T-helper 17 cell (primary cell): Measurements from ENCODE around the gene RNF181. TPM values are rescaled to one million over a fixed set of nuclear protein-coding genes. Genes with fewer than 3 reads are reported as not detected.
"Not testable (repeated sequence)": the region's sequence is repeated elsewhere in the genome, so short reads cannot be mapped to it uniquely, and the experiment has no call there.

ENCODE experiments used
- ATAC-seq: fragments of 150-1000 bp; cut with Tn5 transposase; 2 replicates; pipeline ENCODE4 v1.10.0; 2021; ENCODE audit warnings: mild to moderate bottlenecking, moderate library complexity
- DNase-seq, 3 donors: peaks; one replicate each; pipeline versions ENCODE4 v3.0.0 to v3.0.0-alpha.2; 2020 to 2021
- H3K9me3 ChIP-seq: one replicate; pipeline ENCODE4 v1.7.0; 2013; ENCODE audit warnings: low read length, mild to moderate bottlenecking; ENCODE audit not compliant: control insufficient read depth, poor library complexity, severe bottlenecking
- H3K27ac Mint-ChIP-seq: one replicate; pipeline ENCODE4 v1.8.0; 2022; ENCODE audit warnings: mild to moderate bottlenecking, moderate library complexity, mixed read lengths
- H3K27me3 Mint-ChIP-seq: one replicate; pipeline ENCODE4 v1.8.0; 2022; ENCODE audit warnings: mixed read lengths
- H3K36me3 Mint-ChIP-seq: one replicate; pipeline ENCODE4 v1.8.0; 2022; ENCODE audit warnings: low read depth, mixed read lengths
- H3K4me1 Mint-ChIP-seq: one replicate; pipeline ENCODE4 v1.8.0; 2022; ENCODE audit warnings: mild to moderate bottlenecking, mixed read lengths
- H3K4me3 Mint-ChIP-seq: one replicate; pipeline ENCODE4 v1.8.0; 2022; ENCODE audit warnings: mild to moderate bottlenecking, moderate library complexity, mixed read lengths
- total RNA-seq, 4 donors: library from RNA in 2 of 4; stranded (reverse) in 2 of 4; gene quantifications; one replicate each; pipeline ENCODE4 v1.2.3 and lab custom pipeline; 2022 to 2026

RNF181 gene
- total RNA-seq, 2 donors from 2014 or later: 42.8 to 43.3 TPM

- H3K36me3 Mint-ChIP-seq: peaks cover 3% of the 10 kb centered on the region
- DNase-seq (no peak), ATAC-seq (no peak)
- H3K27me3 Mint-ChIP-seq: no peaks in the 10 kb centered on the region
- peaks cover 43% of the 10 kb centered on the region for H3K4me1 Mint-ChIP-seq
- H3K4me3 Mint-ChIP-seq: no peak overlapping the region
- H3K9me3 ChIP-seq: no peaks in the 10 kb centered on the region
- peak overlapping the region; percentile 91 for H3K27ac Mint-ChIP-seq
These were observed 13.1 kb upstream of the RNF181 start for GRCh38 chr2:85582492-85582891.

GRCh38 chr2:85583667-85584353 is 11.7 kb upstream of the RNF181 start:
- Mint-ChIP-seq H3K36me3 (peaks cover 3% of the 10 kb centered on the region), H3K4me1 (peaks cover 44% of the 10 kb centered on the region), H3K27me3 (no peaks in the 10 kb centered on the region), H3K4me3 (peak overlapping the region; percentile 90), H3K27ac (peak overlapping the region; percentile 91)
- ATAC-seq (peak; percentile 70), DNase-seq (no peak)
- H3K9me3 ChIP-seq: no peaks in the 10 kb centered on the region

GRCh38 chr2:85584354-85584856 is 11.1 kb upstream of the RNF181 start, which contains the start of gene VAMP5:
Gene VAMP5 (plus strand): TSS chr2:85584431. CDS start chr2:85584491, 60 bp downstream.
- ATAC-seq: peak; percentile 63
- peak within 1 kb of the TSS; percentile 91 for H3K27ac Mint-ChIP-seq

GRCh38 chr2:85584857-85585780 is 10.4 kb upstream of the RNF181 start:
- Mint-ChIP-seq H3K27me3 (no peaks in the 10 kb centered on the region), H3K27ac (peak overlapping the region; percentile 91), H3K4me1 (peaks cover 37% of the 10 kb centered on the region), H3K36me3 (peaks cover 3% of the 10 kb centered on the region), H3K4me3 (peak overlapping the region; percentile 90)
- no peaks in the 10 kb centered on the region for H3K9me3 ChIP-seq
- DNase-seq: no peak
- peak; percentile 55 for ATAC-seq

More at GRCh38 chr2:85584354-85584856, 11.1 kb upstream of the RNF181 start, which contains the start of gene VAMP5:
- Mint-ChIP-seq H3K4me3 (peak within 1 kb of the TSS; percentile 90), H3K36me3 (peaks cover 3% of the 10 kb centered on the region), H3K27me3 (no peaks in the 10 kb centered on the region), H3K4me1 (peaks cover 39% of the 10 kb centered on the region)
- DNase-seq: peak in 2 of 3 donors; percentile 32 to 51
- no peaks in the 10 kb centered on the region for H3K9me3 ChIP-seq

GRCh38 chr2:85585781-85586105 is 9.8 kb upstream of the RNF181 start:
- Mint-ChIP-seq H3K4me1 (peaks cover 41% of the 10 kb centered on the region), H3K27ac (peak overlapping the region; percentile 91), H3K36me3 (no peaks in the 10 kb centered on the region), H3K4me3 (peak overlapping the region; percentile 90), H3K27me3 (no peaks in the 10 kb centered on the region)
- no peak for ATAC-seq
- no peaks in the 10 kb centered on the region for H3K9me3 ChIP-seq
- no peak for DNase-seq

- DNase-seq: no peak
- H3K27me3 Mint-ChIP-seq: no peaks in the 10 kb centered on the region
- H3K36me3 Mint-ChIP-seq: peaks cover 2% of the 10 kb centered on the region
- peaks cover 39% of the 10 kb centered on the region for H3K4me1 Mint-ChIP-seq
- no peak overlapping the region for H3K4me3 Mint-ChIP-seq
- no peaks in the 10 kb centered on the region for H3K9me3 ChIP-seq
- peak overlapping the region; percentile 81 for H3K27ac Mint-ChIP-seq
- no peak for ATAC-seq
These were observed 7.3 kb upstream of the RNF181 start for GRCh38 chr2:85588236-85588635.

- ATAC-seq (no peak), DNase-seq (no peak)
- H3K27me3 Mint-ChIP-seq: no peaks in the 10 kb centered on the region
- no peak overlapping the region for H3K4me3 Mint-ChIP-seq
- peaks cover 37% of the 10 kb centered on the region for H3K4me1 Mint-ChIP-seq
- H3K36me3 Mint-ChIP-seq: peaks cover 2% of the 10 kb centered on the region
- H3K27ac Mint-ChIP-seq: peak overlapping the region; percentile 81
- H3K9me3 ChIP-seq: no peaks in the 10 kb centered on the region
These were observed 6.9 kb upstream of the RNF181 start for GRCh38 chr2:85588645-85589044.

GRCh38 chr2:85589181-85589580 is 6.4 kb upstream of the RNF181 start:
- H3K4me1 Mint-ChIP-seq: peaks cover 39% of the 10 kb centered on the region
- H3K27ac Mint-ChIP-seq: peak overlapping the region; percentile 81
- peaks cover 2% of the 10 kb centered on the region for H3K36me3 Mint-ChIP-seq
- DNase-seq (no peak), ATAC-seq (no peak)
- no peaks in the 10 kb centered on the region for H3K27me3 Mint-ChIP-seq
- H3K4me3 Mint-ChIP-seq: no peak overlapping the region
- no peaks in the 10 kb centered on the region for H3K9me3 ChIP-seq

GRCh38 chr2:85589982-85590791 is 5.4 kb upstream of the RNF181 start:
- Mint-ChIP-seq H3K4me3 (no peak overlapping the region), H3K27ac (no peak overlapping the region), H3K27me3 (no peaks in the 10 kb centered on the region), H3K4me1 (peaks cover 39% of the 10 kb centered on the region), H3K36me3 (peaks cover 2% of the 10 kb centered on the region)
- ATAC-seq: no peak
- no peak for DNase-seq
- no peaks in the 10 kb centered on the region for H3K9me3 ChIP-seq

- H3K4me1 Mint-ChIP-seq: peaks cover 37% of the 10 kb centered on the region
- ATAC-seq (no peak), DNase-seq (no peak)
- H3K36me3 Mint-ChIP-seq: peaks cover 5% of the 10 kb centered on the region
- no peaks in the 10 kb centered on the region for H3K9me3 ChIP-seq
- H3K4me3 Mint-ChIP-seq: no peak overlapping the region
- H3K27me3 Mint-ChIP-seq: no peaks in the 10 kb centered on the region
- H3K27ac Mint-ChIP-seq: peak overlapping the region; percentile 57
These were observed 4.6 kb upstream of the RNF181 start for GRCh38 chr2:85590950-85591349.

GRCh38 chr2:85591563-85591962 is 4.0 kb upstream of the RNF181 start:
- peaks cover 38% of the 10 kb centered on the region for H3K4me1 Mint-ChIP-seq
- no peak for ATAC-seq
- no peaks in the 10 kb centered on the region for H3K27me3 Mint-ChIP-seq
- peaks cover 5% of the 10 kb centered on the region for H3K36me3 Mint-ChIP-seq
- H3K4me3 Mint-ChIP-seq: no peak overlapping the region
- DNase-seq: no peak
- H3K9me3 ChIP-seq: no peaks in the 10 kb centered on the region
- peak overlapping the region; percentile 57 for H3K27ac Mint-ChIP-seq

- not testable (repeated sequence) for H3K36me3 Mint-ChIP-seq, H3K4me3 Mint-ChIP-seq, ATAC-seq, H3K27ac Mint-ChIP-seq, H3K27me3 Mint-ChIP-seq, DNase-seq, H3K9me3 ChIP-seq
- peaks cover 44% of the 10 kb centered on the region for H3K4me1 Mint-ChIP-seq
These were observed 3.2 kb upstream of the RNF181 start for GRCh38 chr2:85592299-85592698.

GRCh38 chr2:85593023-85593422 is 2.5 kb upstream of the RNF181 start:
- Mint-ChIP-seq H3K27me3 (no peaks in the 10 kb centered on the region), H3K36me3 (peaks cover 5% of the 10 kb centered on the region), H3K4me1 (peaks cover 39% of the 10 kb centered on the region), H3K4me3 (no peak overlapping the region), H3K27ac (no peak overlapping the region)
- no peak for DNase-seq
- no peak for ATAC-seq
- H3K9me3 ChIP-seq: no peaks in the 10 kb centered on the region
